Activated CD4-positive, CD25-positive, alpha-beta regulatory T cell treated with anti-CD3 and anti-CD28 coated beads, Interleukin-2, amount 50 U/mL, for 24 hours (primary cell): Measurements from ENCODE around the gene ULK2.
"Not testable (repeated sequence)": the region's sequence is repeated elsewhere in the genome, so short reads cannot be mapped to it uniquely, and the experiment has no call there.

Experiments used
- ATAC-seq, 2 donors: fragments of 150-1000 bp; cut with Tn5 transposase; one replicate each; pipeline ENCODE4 v1.10.0; 2021; ENCODE audit warnings: mild to moderate bottlenecking in 1 of 2, moderate library complexity in 1 of 2

Gene ULK2

GRCh38 chr17:19766421-19767270 is 101.1 kb downstream of the ULK2 start:
- ATAC-seq: peak; percentile 91 to 93

GRCh38 chr17:19766016-19766415 is 101.7 kb downstream of the ULK2 start:
- no peak for ATAC-seq

GRCh38 chr17:19763991-19764390 is 103.7 kb downstream of the ULK2 start:
- ATAC-seq: not testable (repeated sequence)

- no peak for ATAC-seq
Observed at GRCh38 chr17:19763416-19763815, 104.3 kb downstream of the ULK2 start.

- ATAC-seq: peak; percentile 29
Observed at GRCh38 chr17:19762515-19762961, 105.2 kb downstream of the ULK2 start.

- ATAC-seq: no peak
Observed at GRCh38 chr17:19760746-19761145, 107.0 kb downstream of the ULK2 start.

GRCh38 chr17:19759568-19760549 is 107.9 kb downstream of the ULK2 start:
- ATAC-seq: no peak

- no peak for ATAC-seq
Observed at GRCh38 chr17:19757536-19758180, 110.1 kb downstream of the ULK2 start.

- no peak for ATAC-seq
Observed at GRCh38 chr17:19756546-19756945, 111.2 kb downstream of the ULK2 start.

GRCh38 chr17:19755821-19756510 is 111.8 kb downstream of the ULK2 start:
- peak in 1 of 2 donors; percentile 48 for ATAC-seq

- no peak for ATAC-seq
Observed at GRCh38 chr17:19755392-19755791, 112.3 kb downstream of the ULK2 start.

- no peak for ATAC-seq
Observed at GRCh38 chr17:19753661-19754463, 113.9 kb downstream of the ULK2 start.

GRCh38 chr17:19753051-19753509 is 114.7 kb downstream of the ULK2 start:
- ATAC-seq: no peak

- ATAC-seq: no peak
Observed at GRCh38 chr17:19752216-19753050, 115.3 kb downstream of the ULK2 start.

- no peak for ATAC-seq
Observed at GRCh38 chr17:19750835-19751234, 116.9 kb downstream of the ULK2 start.

- no peak for ATAC-seq
Observed at GRCh38 chr17:19750020-19750572, 117.6 kb downstream of the ULK2 start.

- ATAC-seq: no peak
Observed at GRCh38 chr17:19748807-19749193, 118.9 kb downstream of the ULK2 start.

- ATAC-seq: no peak
Observed at GRCh38 chr17:19747829-19748806, 119.6 kb downstream of the ULK2 start, which contains the start of gene ALDH3A1. ALDH3A1 (minus strand) TSS chr17:19748298; CDS start chr17:19745129, 3,169 bp downstream.
